ENCODE data around the gene SCN5A.

DNA sequence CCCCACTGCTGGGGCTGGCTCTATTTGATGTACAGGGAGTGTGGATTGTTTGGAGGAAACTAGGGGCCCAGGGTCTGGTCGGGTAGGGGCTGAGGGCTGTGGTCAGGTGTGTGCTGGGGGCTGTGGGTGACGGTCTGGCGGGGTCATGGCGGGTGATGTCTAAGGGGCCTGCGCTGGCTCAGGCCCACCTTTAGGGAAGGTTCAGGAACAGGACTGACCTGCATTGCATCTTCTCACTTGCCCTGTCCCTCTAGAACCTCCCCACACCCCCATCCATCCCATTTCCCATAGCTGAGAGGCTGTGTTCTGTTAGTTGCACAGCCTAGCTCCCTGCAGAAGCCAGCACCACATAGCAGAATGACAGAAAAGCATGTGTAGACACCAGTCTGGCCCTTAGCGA, 39.1 kb downstream of the SCN5A start:
- TF ChIP-seq HNRNPLL (IDR thresholded peaks at IDR 0.05; ENCODE audit: low read depth, low read length, poor library complexity, severe bottlenecking) = no peak
- TF ChIP-seq, protein P1, sequence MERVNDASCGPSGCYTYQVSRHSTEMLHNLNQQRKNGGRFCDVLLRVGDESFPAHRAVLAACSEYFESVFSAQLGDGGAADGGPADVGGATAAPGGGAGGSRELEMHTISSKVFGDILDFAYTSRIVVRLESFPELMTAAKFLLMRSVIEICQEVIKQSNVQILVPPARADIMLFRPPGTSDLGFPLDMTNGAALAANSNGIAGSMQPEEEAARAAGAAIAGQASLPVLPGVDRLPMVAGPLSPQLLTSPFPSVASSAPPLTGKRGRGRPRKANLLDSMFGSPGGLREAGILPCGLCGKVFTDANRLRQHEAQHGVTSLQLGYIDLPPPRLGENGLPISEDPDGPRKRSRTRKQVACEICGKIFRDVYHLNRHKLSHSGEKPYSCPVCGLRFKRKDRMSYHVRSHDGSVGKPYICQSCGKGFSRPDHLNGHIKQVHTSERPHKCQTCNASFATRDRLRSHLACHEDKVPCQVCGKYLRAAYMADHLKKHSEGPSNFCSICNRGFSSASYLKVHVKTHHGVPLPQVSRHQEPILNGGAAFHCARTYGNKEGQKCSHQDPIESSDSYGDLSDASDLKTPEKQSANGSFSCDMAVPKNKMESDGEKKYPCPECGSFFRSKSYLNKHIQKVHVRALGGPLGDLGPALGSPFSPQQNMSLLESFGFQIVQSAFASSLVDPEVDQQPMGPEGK (CRISPR knock-in tag; IDR thresholded peaks at IDR 0.05) = no peak
- no peak for TF ChIP-seq ZNF10 (CRISPR knock-in tag; IDR thresholded peaks at IDR 0.05; ENCODE audit: borderline replicate concordance, low read depth)
- TF ChIP-seq HOXD1 (CRISPR knock-in tag; IDR thresholded peaks at IDR 0.05) = no peak
- no peak for TF ChIP-seq POLR2AphosphoS2 (IDR thresholded peaks at IDR 0.05; ENCODE audit: low read depth, low read length)
- TF ChIP-seq, protein P2, sequence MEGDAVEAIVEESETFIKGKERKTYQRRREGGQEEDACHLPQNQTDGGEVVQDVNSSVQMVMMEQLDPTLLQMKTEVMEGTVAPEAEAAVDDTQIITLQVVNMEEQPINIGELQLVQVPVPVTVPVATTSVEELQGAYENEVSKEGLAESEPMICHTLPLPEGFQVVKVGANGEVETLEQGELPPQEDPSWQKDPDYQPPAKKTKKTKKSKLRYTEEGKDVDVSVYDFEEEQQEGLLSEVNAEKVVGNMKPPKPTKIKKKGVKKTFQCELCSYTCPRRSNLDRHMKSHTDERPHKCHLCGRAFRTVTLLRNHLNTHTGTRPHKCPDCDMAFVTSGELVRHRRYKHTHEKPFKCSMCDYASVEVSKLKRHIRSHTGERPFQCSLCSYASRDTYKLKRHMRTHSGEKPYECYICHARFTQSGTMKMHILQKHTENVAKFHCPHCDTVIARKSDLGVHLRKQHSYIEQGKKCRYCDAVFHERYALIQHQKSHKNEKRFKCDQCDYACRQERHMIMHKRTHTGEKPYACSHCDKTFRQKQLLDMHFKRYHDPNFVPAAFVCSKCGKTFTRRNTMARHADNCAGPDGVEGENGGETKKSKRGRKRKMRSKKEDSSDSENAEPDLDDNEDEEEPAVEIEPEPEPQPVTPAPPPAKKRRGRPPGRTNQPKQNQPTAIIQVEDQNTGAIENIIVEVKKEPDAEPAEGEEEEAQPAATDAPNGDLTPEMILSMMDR (CRISPR knock-in tag; IDR thresholded peaks at IDR 0.05) = no peak
- no peak for TF ChIP-seq TCF12 (IDR thresholded peaks at IDR 0.05)
- no peak for TF ChIP-seq TCF12 (CRISPR knock-in tag; IDR thresholded peaks at IDR 0.05)
- TF ChIP-seq ZNF143 (CRISPR knock-in tag; IDR thresholded peaks at IDR 0.05) = no peak
- no peak for TF ChIP-seq ASH2L (IDR thresholded peaks at IDR 0.05; ENCODE audit: insufficient read length, low read depth, low read length)
- no peak for TF ChIP-seq HMG20A (CRISPR knock-in tag; IDR thresholded peaks at IDR 0.05; ENCODE audit: borderline replicate concordance)
- TF ChIP-seq ZNF570 (CRISPR knock-in tag; IDR thresholded peaks at IDR 0.05; ENCODE audit: borderline replicate concordance) = no peak
